Body of pancreas (tissue), 4 donors: ENCODE measurements around the gene ACOT7.

Experiments
- POLR2A ChIP-seq, 3 donors: fragments of 450-650 bp; IDR thresholded peaks; one replicate each; pipeline ENCODE4 v1.6.1; 2016; ENCODE audit warnings: antibody characterized with exemption in 3 of 3, mild to moderate bottlenecking in 2 of 3
- TF ChIP-seq, protein P1 (sequence below), 7 experiments: fragments of 450-650 bp in 4 of 7; fragments of 200-600 bp in 3 of 7; sonication (generic) in 3 of 7; IDR thresholded peaks; one replicate each; pipeline ENCODE4 v1.5.1; 2016 to 2019; ENCODE audit warnings: antibody characterized with exemption in 7 of 7

DNA sequence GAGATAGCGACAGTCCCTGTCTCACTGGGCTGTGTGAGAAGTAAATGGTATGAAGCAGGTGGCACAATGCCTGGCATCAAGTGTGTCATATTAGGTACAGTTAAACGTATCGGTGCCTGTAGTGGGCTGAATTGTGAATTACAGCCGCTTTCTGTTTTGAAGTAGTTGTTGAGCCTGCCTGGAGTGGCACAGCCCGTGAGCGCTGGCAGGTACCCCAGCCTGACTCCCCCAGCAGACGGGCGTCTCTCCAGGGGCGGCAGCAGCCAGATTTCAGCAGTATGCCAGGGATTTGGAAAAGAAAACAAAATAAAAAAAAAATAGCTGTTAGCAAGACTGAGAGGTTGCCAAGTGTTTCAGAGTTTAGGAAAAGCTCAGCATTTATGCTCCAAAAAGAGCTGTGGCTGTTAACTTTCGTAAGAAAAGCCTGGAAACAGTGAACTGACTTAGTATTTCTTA is 106.1 kb downstream of the ACOT7 start:
- TF ChIP-seq, protein P1, sequence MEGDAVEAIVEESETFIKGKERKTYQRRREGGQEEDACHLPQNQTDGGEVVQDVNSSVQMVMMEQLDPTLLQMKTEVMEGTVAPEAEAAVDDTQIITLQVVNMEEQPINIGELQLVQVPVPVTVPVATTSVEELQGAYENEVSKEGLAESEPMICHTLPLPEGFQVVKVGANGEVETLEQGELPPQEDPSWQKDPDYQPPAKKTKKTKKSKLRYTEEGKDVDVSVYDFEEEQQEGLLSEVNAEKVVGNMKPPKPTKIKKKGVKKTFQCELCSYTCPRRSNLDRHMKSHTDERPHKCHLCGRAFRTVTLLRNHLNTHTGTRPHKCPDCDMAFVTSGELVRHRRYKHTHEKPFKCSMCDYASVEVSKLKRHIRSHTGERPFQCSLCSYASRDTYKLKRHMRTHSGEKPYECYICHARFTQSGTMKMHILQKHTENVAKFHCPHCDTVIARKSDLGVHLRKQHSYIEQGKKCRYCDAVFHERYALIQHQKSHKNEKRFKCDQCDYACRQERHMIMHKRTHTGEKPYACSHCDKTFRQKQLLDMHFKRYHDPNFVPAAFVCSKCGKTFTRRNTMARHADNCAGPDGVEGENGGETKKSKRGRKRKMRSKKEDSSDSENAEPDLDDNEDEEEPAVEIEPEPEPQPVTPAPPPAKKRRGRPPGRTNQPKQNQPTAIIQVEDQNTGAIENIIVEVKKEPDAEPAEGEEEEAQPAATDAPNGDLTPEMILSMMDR (IDR thresholded peaks at IDR 0.05), result no peak
- no peak for TF ChIP-seq POLR2A (IDR thresholded peaks at IDR 0.05)
